Endothelial cell of umbilical vein (primary cell): ENCODE data around the gene TENM4. TPM values are rescaled to one million over a fixed set of nuclear protein-coding genes. Genes with fewer than 3 reads are reported as not detected.

Experiments used
- BruUV-seq: library from RNA; stranded (reverse); fragments of 400-500 nt; replicated peaks from 2 replicates; lab custom pipeline; 2021; lab: Mats Ljungman, UMichigan
- CTCF ChIA-PET: fragments of 300-600, 350-600 bp; sonication (Branson Sonifier 250); formaldehyde crosslinking; loops from one replicate; lab custom pipeline; 2021; ENCODE audit warnings: antibody characterized with exemption, inconsistent platforms; lab: Charles Lee
- POLR2A ChIA-PET: fragments of 300-600, 350-600 bp; sonication (Branson Sonifier 250); formaldehyde crosslinking; loops from one replicate; lab custom pipeline; 2021; ENCODE audit warnings: antibody characterized with exemption, inconsistent platforms; lab: Charles Lee
- DNase-seq: peaks from one replicate; pipeline ENCODE4 v3.0.0-alpha.2; 2011; ENCODE audit warnings: low read depth, low spot score
- FAIRE-seq: peaks from 2 replicates; lab custom pipeline; 2011; peaks lifted over from hg19 to GRCh38; lab: Jason Lieb, UNC
- H2AFZ ChIP-seq: 2 replicates; pipeline ENCODE4 v1.6.0; 2012; ENCODE audit warnings: low read depth, low read length, control low read depth, inconsistent platforms
- H3K27ac ChIP-seq: 2 replicates; pipeline ENCODE4 v1.5.1; 2011; ENCODE audit warnings: low read depth, mild to moderate bottlenecking, control low read depth, low read length, moderate library complexity; ENCODE audit not compliant: insufficient read depth
- H3K27me3 ChIP-seq, 2 experiments: 2 replicates each; pipeline versions ENCODE4 v1.6.0 to v1.6.1; 2011; ENCODE audit warnings: low read length in 2 of 2, mixed read lengths in 1 of 2; ENCODE audit not compliant: control insufficient read depth in 2 of 2, insufficient read depth in 2 of 2
- H3K36me3 ChIP-seq, 2 experiments: 2 replicates in 1 of 2; 3 replicates in 1 of 2; pipeline ENCODE4 v1.5.1; 2011; ENCODE audit warnings: low read length in 2 of 2, mild to moderate bottlenecking in 1 of 2, moderate library complexity in 1 of 2; ENCODE audit not compliant: control insufficient read depth in 2 of 2, insufficient read depth in 2 of 2; ENCODE audit errors: extremely low read depth in 1 of 2
- H3K4me1 ChIP-seq: 3 replicates; pipeline ENCODE4 v1.5.1; 2011; ENCODE audit warnings: mild to moderate bottlenecking, low read length; ENCODE audit not compliant: control insufficient read depth, insufficient read depth; ENCODE audit errors: extremely low read depth
- H3K4me2 ChIP-seq: 2 replicates; pipeline ENCODE4 v1.6.1; 2011; ENCODE audit warnings: low read length, control low read depth, mixed read lengths; ENCODE audit not compliant: insufficient read depth
- H3K4me3 ChIP-seq, 3 experiments: fragments of 200-600 bp in 1 of 3; sonication (generic), shearing (Covaris generic) in 1 of 3; replicated peaks in 1 of 3; 2 replicates each; pipeline ENCODE4 v1.5.1; 2011 to 2016; ENCODE audit warnings: control low read depth in 3 of 3, low read length in 3 of 3, mild to moderate bottlenecking in 2 of 3, inconsistent platforms in 1 of 3, low read depth in 1 of 3, moderate library complexity in 1 of 3; ENCODE audit not compliant: insufficient read depth in 1 of 3
- H3K79me2 ChIP-seq: 2 replicates; pipeline ENCODE4 v1.6.0; 2012; ENCODE audit warnings: low read length, inconsistent platforms; ENCODE audit not compliant: control insufficient read depth, insufficient read depth
- H3K9ac ChIP-seq: replicated peaks from 2 replicates; pipeline ENCODE3; 2011; ENCODE audit warnings: low read length, control low read depth; ENCODE audit not compliant: insufficient read depth; ENCODE audit errors: extremely low read depth
- H3K9me1 ChIP-seq: replicated peaks from 3 replicates; pipeline ENCODE4 v1.6.0; 2011; ENCODE audit warnings: mild to moderate bottlenecking, low read length; ENCODE audit not compliant: control insufficient read depth, insufficient read depth; ENCODE audit errors: extremely low read depth
- H3K9me3 ChIP-seq: replicated peaks from 2 replicates; pipeline ENCODE4 v1.5.1; 2012; ENCODE audit warnings: low read length, inconsistent platforms; ENCODE audit not compliant: control insufficient read depth, insufficient read depth
- H4K20me1 ChIP-seq: replicated peaks from 2 replicates; pipeline ENCODE3; 2011; ENCODE audit warnings: mild to moderate bottlenecking, low read length; ENCODE audit not compliant: control insufficient read depth, insufficient read depth; ENCODE audit errors: extremely low read depth
- CTCF ChIP-seq, 2 donors: IDR thresholded peaks; 1 replicate in 1 of 2; 2 replicates in 1 of 2; pipeline ENCODE4 v1.5.1; 2011; ENCODE audit warnings: low read length in 2 of 2, mild to moderate bottlenecking in 2 of 2, moderate library complexity in 2 of 2, control low read depth in 1 of 2, inconsistent platforms in 1 of 2, low read depth in 1 of 2; ENCODE audit not compliant: insufficient read depth in 1 of 2; ENCODE audit errors: extremely low read depth in 1 of 2
- EZH2 ChIP-seq: IDR thresholded peaks from 2 replicates; pipeline ENCODE4 v1.6.1; 2012; ENCODE audit warnings: borderline replicate concordance, low read depth, mild to moderate bottlenecking, moderate library complexity, low read length, inconsistent platforms; ENCODE audit not compliant: severe bottlenecking
- FOS ChIP-seq: IDR thresholded peaks from 2 replicates; pipeline ENCODE4 v1.6.1; 2011; ENCODE audit warnings: mild to moderate bottlenecking, low read length, moderate library complexity, borderline replicate concordance; ENCODE audit not compliant: insufficient read depth
- GATA2 ChIP-seq: IDR thresholded peaks from 2 replicates; pipeline ENCODE4 v1.7.0; 2011; ENCODE audit warnings: low read depth, mild to moderate bottlenecking, moderate library complexity, mixed read lengths, low read length; ENCODE audit not compliant: insufficient read length, insufficient read depth
- JUN ChIP-seq: IDR thresholded peaks from 2 replicates; pipeline ENCODE4 v1.6.1; 2011; ENCODE audit warnings: borderline replicate concordance, low read depth; ENCODE audit not compliant: insufficient read length, insufficient read depth
- MAX ChIP-seq: IDR thresholded peaks from 2 replicates; pipeline ENCODE4 v1.6.1; 2011; ENCODE audit not compliant: insufficient read depth, insufficient read length
- MYC ChIP-seq: IDR thresholded peaks from one replicate; pipeline ENCODE4 v1.6.1; 2011; ENCODE audit warnings: mild to moderate bottlenecking, low read depth, low read length
- POLR2A ChIP-seq: IDR thresholded peaks from 2 replicates; pipeline ENCODE4 v1.6.1; 2012; ENCODE audit warnings: low read depth, mild to moderate bottlenecking, control low read depth, low read length
- POLR2AphosphoS5 ChIP-seq: IDR thresholded peaks from 2 replicates; pipeline ENCODE4 v1.6.1; 2012; ENCODE audit warnings: low read depth, mild to moderate bottlenecking, control low read depth, low read length, moderate library complexity; ENCODE audit not compliant: insufficient read depth
- dilution Hi-C: fragments of 300-500 bp; cut with MboI; formaldehyde crosslinking; loops from one replicate; pipeline ENCODE4 v1.15.0; 2019; ENCODE audit warnings: low sequenced_read_pairs; ENCODE audit not compliant: extremely low pct_ligation_motif_present
- intact Hi-C: fragments of 100-400 bp; cut with micrococcal nuclease; formaldehyde crosslinking; loops from one replicate; pipeline ENCODE4 v1.10.0; 2022
- polyA plus RNA-seq, 4 experiments: library from polyadenylated mRNA; depleted of rRNA in 3 of 4; stranded (reverse) in 3 of 4; unstranded in 1 of 4; fragments of >200 nt; gene quantifications; 2 replicates each; pipeline versions ENCODE4 v1.2.1 to v1.2.3, GENCODE V29; 2011 to 2012; ENCODE audit warnings: missing spikeins in 1 of 4
- total RNA-seq: library from RNA; stranded (reverse); gene quantifications from 2 replicates; pipeline ENCODE4 v1.2.3, GENCODE V29; 2021

Gene TENM4
- total and polyA plus RNA-seq, 2 donors (not counting 3 experiments of a cell fraction or from before 2014, with no cell fraction given): 0.06 to 0.27 TPM

GRCh38 chr11:79025097-79025496, 415.7 kb downstream of the TENM4 start:
- Histone ChIP-seq H2AFZ (no peak overlapping the region), H3K4me3 (no peak overlapping the region), H3K9me3 (no peaks in the 10 kb centered on the region), H3K4me1 (no peaks in the 10 kb centered on the region), H3K27me3 (peaks cover 3 to 12% of the 10 kb centered on the region in 2 experiments), H3K4me2 (no peak overlapping the region), H3K9ac (no peak overlapping the region), H3K9me1 (no peaks in the 10 kb centered on the region), H3K79me2 (no peaks in the 10 kb centered on the region), H3K27ac (no peak overlapping the region), H3K36me3 (no peaks in the 10 kb centered on the region), H4K20me1 (no peaks in the 10 kb centered on the region)
- CTCF ChIA-PET: no interaction called here
- dilution Hi-C loops (no loop called here), intact Hi-C loops (no loop called here)
- no TSS peak for BruUV-seq
- POLR2A ChIA-PET: no interaction called here
- no peak for FAIRE-seq
- DNase-seq: no peak
- TF ChIP-seq JUN: no peak
- TF ChIP-seq POLR2A: no peak
- no peak for TF ChIP-seq MAX
- no peak for TF ChIP-seq POLR2AphosphoS5
- no peak for TF ChIP-seq EZH2
- TF ChIP-seq CTCF (IDR thresholded peaks at IDR 0.05; ENCODE audit: extremely low read depth in 1 of 2, insufficient read depth in 1 of 2, low read depth in 1 of 2, low read length in 2 of 2): no peak
- no peak for TF ChIP-seq GATA2
- no peak for TF ChIP-seq MYC
- TF ChIP-seq FOS: no peak
